ENCODE results near the gene RPN2.

Gene RPN2

GRCh38 chr20:37240337-37241067 lies 61.4 kb downstream of the RPN2 start:
- DNase-seq: no peak

GRCh38 chr20:37242503-37242902 lies 63.4 kb downstream of the RPN2 start:
- no peak for DNase-seq

- peak in 1 of 51 donors; percentile 10 for DNase-seq
These were observed 64.2 kb downstream of the RPN2 start for GRCh38 chr20:37243076-37243936.

- DNase-seq: peak in 9 of 51 donors; percentile 6 to 26 (median 10)
These were observed 64.9 kb downstream of the RPN2 start for GRCh38 chr20:37243937-37244571.

- no peak for DNase-seq
These were observed 65.4 kb downstream of the RPN2 start for GRCh38 chr20:37244572-37244957.

- DNase-seq: no peak
These were observed 66.4 kb downstream of the RPN2 start for GRCh38 chr20:37245216-37246150.

GRCh38 chr20:37246736-37247135 lies 67.6 kb downstream of the RPN2 start:
- DNase-seq: no peak

GRCh38 chr20:37247547-37247946 lies 68.4 kb downstream of the RPN2 start:
- DNase-seq: no peak

GRCh38 chr20:37249304-37249703 lies 70.2 kb downstream of the RPN2 start:
- DNase-seq: no peak

- peak in 4 of 51 donors; percentile 3 to 14 (median 6) for DNase-seq
These were observed 72.8 kb downstream of the RPN2 start for GRCh38 chr20:37251825-37252477.

GRCh38 chr20:37253087-37253486 lies 74.0 kb downstream of the RPN2 start:
- no peak for DNase-seq

GRCh38 chr20:37254114-37254878 lies 75.2 kb downstream of the RPN2 start:
- DNase-seq: no peak

- no peak for DNase-seq
These were observed 77.2 kb downstream of the RPN2 start for GRCh38 chr20:37256286-37256685.

- no peak for DNase-seq
These were observed 78.4 kb downstream of the RPN2 start for GRCh38 chr20:37257530-37257929.

- DNase-seq: no peak
These were observed 78.9 kb downstream of the RPN2 start for GRCh38 chr20:37257988-37258387.

- no peak for DNase-seq
These were observed 79.9 kb downstream of the RPN2 start for GRCh38 chr20:37259031-37259430.

GRCh38 chr20:37259865-37260264 lies 80.7 kb downstream of the RPN2 start:
- DNase-seq: no peak

- no peak for DNase-seq
These were observed 81.8 kb downstream of the RPN2 start for GRCh38 chr20:37260923-37261322.

GRCh38 chr20:37261714-37262113 lies 82.6 kb downstream of the RPN2 start, which contains the start of gene GHRH:
TSS of gene GHRH (minus strand) at chr20:37261814. CDS start at chr20:37256889, 4,925 bp downstream.
- DNase-seq: no peak

- DNase-seq: no peak
These were observed 83.4 kb downstream of the RPN2 start for GRCh38 chr20:37262505-37262904.

Measured in hypothalamus (tissue), 51 donors.